HepG2 (cell line): ENCODE data around the gene NEURL2. TPM values are rescaled to one million over a fixed set of nuclear protein-coding genes. Genes with fewer than 3 reads are reported as not detected.

Source experiments
- GLI4 ChIP-seq: sonication (generic); formaldehyde crosslinking; IDR thresholded peaks from 2 replicates; pipeline ENCODE4 v1.5.1; 2020; ENCODE audit warnings: missing genetic modification reagents, mild to moderate bottlenecking, moderate library complexity, borderline replicate concordance
- MLLT10 ChIP-seq: sonication (generic); formaldehyde crosslinking; IDR thresholded peaks from 2 replicates; pipeline ENCODE4 v1.4.0; 2020; ENCODE audit warnings: missing genetic modification reagents
- POLR2G ChIP-seq: fragments of 200-400 bp; formaldehyde crosslinking; IDR thresholded peaks from 2 replicates; pipeline ENCODE4 v1.6.1; 2018; ENCODE audit warnings: mild to moderate bottlenecking, low read depth, low read length, moderate library complexity
- ZNF441 ChIP-seq: sonication (generic); formaldehyde crosslinking; IDR thresholded peaks from 2 replicates; pipeline ENCODE4 v1.7.0; 2021; ENCODE audit warnings: missing genetic modification reagents, borderline replicate concordance
- ZNF646 ChIP-seq: sonication (generic); formaldehyde crosslinking; IDR thresholded peaks from 2 replicates; pipeline ENCODE4 v1.9.0; 2021; ENCODE audit warnings: mild to moderate bottlenecking, missing genetic modification reagents
- ZNF780A ChIP-seq: sonication (generic); formaldehyde crosslinking; IDR thresholded peaks from 2 replicates; pipeline ENCODE4 v1.8.0; 2022; ENCODE audit warnings: mild to moderate bottlenecking, missing genetic modification reagents, moderate library complexity
- polyA plus RNA-seq, 8 experiments: library from polyadenylated mRNA; depleted of rRNA in 3 of 8; stranded (reverse) in 7 of 8; unstranded in 1 of 8; fragments of >200 nt; fragmentation: Illumina TruSeq in 4 of 8; extraction: Trizol in 4 of 8; gene quantifications; 2 replicates each; pipeline versions ENCODE4 v1.2.1 to v1.2.3, GENCODE V29; 2011 to 2016; ENCODE audit warnings: low read depth in 4 of 8, missing spikeins in 1 of 8, mixed read lengths in 1 of 8; ENCODE audit not compliant: insufficient read depth in 1 of 8
- total RNA-seq, 5 experiments: library from RNA; depleted of rRNA; stranded (reverse); fragments of >200 nt; fragmentation: Illumina TruSeq; extraction: Trizol; gene quantifications; 2 replicates each; pipeline ENCODE4 v1.2.3, GENCODE V29; 2016; ENCODE audit warnings: low read depth in 1 of 5
- TF ChIP-seq, protein P1 (sequence below), 2 experiments: fragments of 450-650 bp in 1 of 2; sonication (generic) in 1 of 2; formaldehyde crosslinking in 1 of 2; IDR thresholded peaks; 2 replicates each; pipeline versions ENCODE4 v1.6.1 to v1.8.0; 2016 to 2022; ENCODE audit warnings: antibody characterized with exemption in 1 of 2, mild to moderate bottlenecking in 1 of 2, missing genetic modification reagents in 1 of 2
- TF ChIP-seq, protein P2 (sequence below): sonication (generic); formaldehyde crosslinking; conservative IDR thresholded peaks from 2 replicates; pipeline ENCODE4 v1.5.0; 2020; ENCODE audit warnings: missing genetic modification reagents

The NEURL2 gene
- total and polyA plus RNA-seq, 2 of the 13 experiments (the other 11 are each of a cell fraction or from before 2014, with no cell fraction given): 7.2 to 9.7 TPM

DNA sequence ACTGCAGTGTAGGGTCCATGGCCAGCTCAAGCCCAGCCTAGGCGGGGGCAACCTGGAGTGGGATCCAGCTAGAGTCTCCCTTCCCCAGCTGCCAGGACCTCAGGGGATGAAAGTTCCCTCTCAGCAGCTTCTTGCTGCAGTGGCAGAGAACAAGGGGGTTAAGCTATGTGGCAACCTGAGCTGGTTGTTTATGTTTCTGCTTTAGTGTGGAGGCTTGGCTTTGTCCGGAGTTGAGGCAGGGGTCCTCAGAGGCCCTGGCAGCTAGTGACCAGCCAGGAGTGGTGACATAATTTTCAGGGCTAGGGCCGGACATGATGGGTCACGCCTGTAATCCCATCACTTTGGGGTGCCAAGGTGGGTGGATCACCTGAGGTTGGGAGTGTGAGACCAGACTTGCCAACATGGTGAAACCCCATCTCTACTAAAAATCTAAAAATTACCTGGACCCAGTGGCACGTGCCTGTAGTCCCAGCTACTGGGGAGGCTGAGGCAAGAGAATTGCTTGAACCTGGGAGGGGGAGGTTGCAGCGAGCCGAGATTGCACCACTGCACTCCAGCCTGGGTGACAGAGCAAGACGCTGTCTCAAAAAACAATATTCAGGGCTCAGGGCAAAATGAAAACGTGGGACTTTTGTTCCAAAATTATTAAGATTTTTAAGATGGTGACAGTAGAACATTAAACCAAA is 35.0 kb upstream of the NEURL2 start (continued):
- TF ChIP-seq ZNF780A (no peak), POLR2G (no peak), GLI4 (CRISPR knock-in tag) (no peak), ZNF441 (CRISPR knock-in tag) (no peak), ZNF646 (CRISPR knock-in tag) (no peak), MLLT10 (CRISPR knock-in tag) (no peak)
- TF ChIP-seq, protein P1, sequence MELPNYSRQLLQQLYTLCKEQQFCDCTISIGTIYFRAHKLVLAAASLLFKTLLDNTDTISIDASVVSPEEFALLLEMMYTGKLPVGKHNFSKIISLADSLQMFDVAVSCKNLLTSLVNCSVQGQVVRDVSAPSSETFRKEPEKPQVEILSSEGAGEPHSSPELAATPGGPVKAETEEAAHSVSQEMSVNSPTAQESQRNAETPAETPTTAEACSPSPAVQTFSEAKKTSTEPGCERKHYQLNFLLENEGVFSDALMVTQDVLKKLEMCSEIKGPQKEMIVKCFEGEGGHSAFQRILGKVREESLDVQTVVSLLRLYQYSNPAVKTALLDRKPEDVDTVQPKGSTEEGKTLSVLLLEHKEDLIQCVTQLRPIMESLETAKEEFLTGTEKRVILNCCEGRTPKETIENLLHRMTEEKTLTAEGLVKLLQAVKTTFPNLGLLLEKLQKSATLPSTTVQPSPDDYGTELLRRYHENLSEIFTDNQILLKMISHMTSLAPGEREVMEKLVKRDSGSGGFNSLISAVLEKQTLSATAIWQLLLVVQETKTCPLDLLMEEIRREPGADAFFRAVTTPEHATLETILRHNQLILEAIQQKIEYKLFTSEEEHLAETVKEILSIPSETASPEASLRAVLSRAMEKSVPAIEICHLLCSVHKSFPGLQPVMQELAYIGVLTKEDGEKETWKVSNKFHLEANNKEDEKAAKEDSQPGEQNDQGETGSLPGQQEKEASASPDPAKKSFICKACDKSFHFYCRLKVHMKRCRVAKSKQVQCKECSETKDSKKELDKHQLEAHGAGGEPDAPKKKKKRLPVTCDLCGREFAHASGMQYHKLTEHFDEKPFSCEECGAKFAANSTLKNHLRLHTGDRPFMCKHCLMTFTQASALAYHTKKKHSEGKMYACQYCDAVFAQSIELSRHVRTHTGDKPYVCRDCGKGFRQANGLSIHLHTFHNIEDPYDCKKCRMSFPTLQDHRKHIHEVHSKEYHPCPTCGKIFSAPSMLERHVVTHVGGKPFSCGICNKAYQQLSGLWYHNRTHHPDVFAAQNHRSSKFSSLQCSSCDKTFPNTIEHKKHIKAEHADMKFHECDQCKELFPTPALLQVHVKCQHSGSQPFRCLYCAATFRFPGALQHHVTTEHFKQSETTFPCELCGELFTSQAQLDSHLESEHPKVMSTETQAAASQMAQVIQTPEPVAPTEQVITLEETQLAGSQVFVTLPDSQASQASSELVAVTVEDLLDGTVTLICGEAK (IDR thresholded peaks at IDR 0.05): no peak
- TF ChIP-seq, protein P1 (CRISPR knock-in tag; IDR thresholded peaks at IDR 0.05): no peak
- TF ChIP-seq, protein P2, sequence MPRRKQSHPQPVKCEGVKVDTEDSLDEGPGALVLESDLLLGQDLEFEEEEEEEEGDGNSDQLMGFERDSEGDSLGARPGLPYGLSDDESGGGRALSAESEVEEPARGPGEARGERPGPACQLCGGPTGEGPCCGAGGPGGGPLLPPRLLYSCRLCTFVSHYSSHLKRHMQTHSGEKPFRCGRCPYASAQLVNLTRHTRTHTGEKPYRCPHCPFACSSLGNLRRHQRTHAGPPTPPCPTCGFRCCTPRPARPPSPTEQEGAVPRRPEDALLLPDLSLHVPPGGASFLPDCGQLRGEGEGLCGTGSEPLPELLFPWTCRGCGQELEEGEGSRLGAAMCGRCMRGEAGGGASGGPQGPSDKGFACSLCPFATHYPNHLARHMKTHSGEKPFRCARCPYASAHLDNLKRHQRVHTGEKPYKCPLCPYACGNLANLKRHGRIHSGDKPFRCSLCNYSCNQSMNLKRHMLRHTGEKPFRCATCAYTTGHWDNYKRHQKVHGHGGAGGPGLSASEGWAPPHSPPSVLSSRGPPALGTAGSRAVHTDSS (CRISPR knock-in tag): 0 out of 2 replicates have a peak, but pooled peaks have one; percentile 40
